GM23338 (cell line): ENCODE measurements around the gene TAOK1. TPM values are rescaled to one million over a fixed set of nuclear protein-coding genes. Genes with fewer than 3 reads are reported as not detected.

Experiments used
- ATAC-seq: fragments of 200-7000 bp; cut with Tn5 transposase; 3 replicates; pipeline ENCODE4 v1.9.1; 2020
- DNase-seq: peaks from one replicate; pipeline ENCODE4 v3.0.0-alpha.2; 2015; ENCODE audit warnings: low spot score
- H2AFZ ChIP-seq: fragments of 200-600 bp; sonication (generic); 2 replicates; pipeline ENCODE4 v1.8.0; 2016; ENCODE audit warnings: antibody characterized with exemption, mild to moderate bottlenecking, moderate library complexity
- H3F3A ChIP-seq: fragments of 200-600 bp; sonication (generic); replicated peaks from 2 replicates; pipeline ENCODE4 v1.8.0; 2017; ENCODE audit warnings: antibody characterized with exemption, mixed run types, low read depth
- H3K27ac ChIP-seq: fragments of 200-600 bp; sonication (generic); 2 replicates; pipeline ENCODE4 v1.6.1; 2016; ENCODE audit warnings: low read depth
- H3K27me3 ChIP-seq: fragments of 200-600 bp; sonication (generic); 2 replicates; pipeline ENCODE4 v1.8.0; 2016; ENCODE audit warnings: mild to moderate bottlenecking, mixed run types, moderate library complexity; ENCODE audit not compliant: insufficient read depth
- H3K36me3 ChIP-seq: fragments of 200-600 bp; sonication (generic); 2 replicates; pipeline ENCODE4 v1.8.0; 2016; ENCODE audit warnings: mild to moderate bottlenecking; ENCODE audit not compliant: insufficient read depth
- H3K4me1 ChIP-seq: fragments of 200-600 bp; sonication (generic); 2 replicates; pipeline ENCODE4 v1.8.0; 2016; ENCODE audit warnings: mild to moderate bottlenecking, moderate library complexity; ENCODE audit not compliant: insufficient read depth
- H3K4me2 ChIP-seq: fragments of 200-600 bp; sonication (generic); 2 replicates; pipeline ENCODE4 v1.7.1; 2017; ENCODE audit warnings: mixed run types
- H3K4me3 ChIP-seq: fragments of 200-600 bp; sonication (generic); 2 replicates; pipeline ENCODE4 v1.6.1; 2016; ENCODE audit warnings: mixed run types
- H3K79me2 ChIP-seq: fragments of 200-600 bp; sonication (generic); replicated peaks from 2 replicates; pipeline ENCODE4 v1.8.0; 2017; ENCODE audit warnings: mild to moderate bottlenecking; ENCODE audit not compliant: insufficient read depth
- H3K9me2 ChIP-seq: fragments of 200-600 bp; sonication (generic); 2 replicates; pipeline ENCODE4 v1.8.0; 2017; ENCODE audit not compliant: insufficient read depth
- H4K20me1 ChIP-seq: fragments of 200-600 bp; sonication (generic); replicated peaks from 2 replicates; pipeline ENCODE4 v1.8.0; 2017; ENCODE audit warnings: mild to moderate bottlenecking; ENCODE audit not compliant: insufficient read depth
- H3K27ac Mint-ChIP-seq: 2 replicates; pipeline ENCODE4 v1.8.0; 2020; ENCODE audit warnings: inconsistent platforms, mild to moderate bottlenecking, moderate library complexity, mixed read lengths
- H3K27me3 Mint-ChIP-seq: 3 replicates; pipeline ENCODE4 v1.8.0; 2022; ENCODE audit warnings: low read depth, mild to moderate bottlenecking, moderate library complexity, mixed read lengths, inconsistent platforms; ENCODE audit not compliant: insufficient read depth, poor library complexity
- H3K36me3 Mint-ChIP-seq: 3 replicates; pipeline ENCODE4 v1.8.0; 2021; ENCODE audit warnings: low read depth, mild to moderate bottlenecking, inconsistent platforms, moderate library complexity, mixed read lengths
- H3K4me1 Mint-ChIP-seq: 3 replicates; pipeline ENCODE4 v1.8.0; 2020; ENCODE audit warnings: mild to moderate bottlenecking, inconsistent platforms, mixed read lengths
- H3K4me3 Mint-ChIP-seq: 3 replicates; pipeline ENCODE4 v1.8.0; 2021; ENCODE audit warnings: moderate library complexity, mild to moderate bottlenecking, inconsistent platforms, mixed read lengths
- H3K9me3 Mint-ChIP-seq: 3 replicates; pipeline ENCODE4 v1.8.0; 2020; ENCODE audit warnings: moderate library complexity, mild to moderate bottlenecking, inconsistent platforms, mixed read lengths
- CTCF ChIP-seq, 2 experiments: fragments of 200-600 bp in 1 of 2; sonication (generic) in 1 of 2; conservative IDR thresholded peaks; 2 replicates each; pipeline versions ENCODE4 v1.5.1 to v1.6.1; 2016 to 2017; ENCODE audit warnings: antibody characterized with exemption in 2 of 2, low read depth in 2 of 2, mild to moderate bottlenecking in 2 of 2, moderate library complexity in 1 of 2
- ETS1 ChIP-seq: IDR thresholded peaks from 2 replicates; pipeline ENCODE4 v1.6.1; 2016; ENCODE audit warnings: antibody characterized with exemption
- JUNB ChIP-seq: IDR thresholded peaks from one replicate; pipeline ENCODE4 v1.6.1; 2016; ENCODE audit warnings: antibody characterized with exemption; ENCODE audit not compliant: unreplicated experiment
- REST ChIP-seq: IDR thresholded peaks from one replicate; pipeline ENCODE4 v1.6.1; 2018; ENCODE audit warnings: antibody characterized with exemption; ENCODE audit not compliant: unreplicated experiment
- ZNF331 ChIP-seq: fragments of 250-450 bp; sonication (Bioruptor Pico); IDR thresholded peaks from 2 replicates; pipeline ENCODE4 v1.5.0; 2020; ENCODE audit warnings: low read depth, mild to moderate bottlenecking, moderate library complexity
- ZNF462 ChIP-seq: fragments of 250-450 bp; sonication (Bioruptor Pico); IDR thresholded peaks from 2 replicates; pipeline ENCODE4 v1.5.0; 2020; ENCODE audit warnings: mild to moderate bottlenecking, moderate library complexity
- polyA plus RNA-seq: library from polyadenylated mRNA; unstranded; fragments of >200 nt; fragmentation: Nextera tagmentation; extraction: Ambion mirVana; gene quantifications from 2 replicates; pipeline ENCODE4 v1.2.1, GENCODE V29; 2016
- total RNA-seq: library from RNA; depleted of rRNA; stranded (reverse); fragments of >200 nt; shearing (Covaris generic); gene quantifications from 2 replicates; pipeline ENCODE4 v1.2.3, GENCODE V29; 2014

Gene TAOK1
- total and polyA plus RNA-seq, 2 experiments from 2014 or later, result 19.4 to 69.8 TPM

- TF ChIP-seq ZNF462 (CRISPR knock-in tag) (no peak), ZNF331 (CRISPR knock-in tag) (no peak), ETS1 (peak; percentile 48; the same call in 1 of the 2 replicates)
Observed at GRCh38 chr17:29592850-29593551, 202.8 kb downstream of the TAOK1 start, which contains the start of gene ANKRD13B (continued).

GRCh38 chr17:29593591-29594518 lies 203.7 kb downstream of the TAOK1 start:
- Mint-ChIP-seq H3K9me3 (no peaks in the 10 kb centered on the region), H3K27ac (no peak overlapping the region), H3K4me1 (peaks cover 47% of the 10 kb centered on the region), H3K4me3 (peak overlapping the region; percentile 77), H3K27me3 (peaks cover 30% of the 10 kb centered on the region), H3K36me3 (no peaks in the 10 kb centered on the region)
- H3K4me3 ChIP-seq, result peak overlapping the region; percentile 86
- no peaks in the 10 kb centered on the region for H3K36me3 ChIP-seq
- H3K4me1 ChIP-seq, result peaks cover 50% of the 10 kb centered on the region
- H3K27me3 ChIP-seq, result peaks cover 12% of the 10 kb centered on the region
- H3K79me2 ChIP-seq, result peaks cover 10% of the 10 kb centered on the region
- ATAC-seq, result peak; percentile 26
- H3K9me2 ChIP-seq, result no peaks in the 10 kb centered on the region
- H2AFZ ChIP-seq, result peak overlapping the region; percentile 47; the same call in 1 of the 2 replicates
- H4K20me1 ChIP-seq, result peaks cover 7% of the 10 kb centered on the region; the same call in 1 of the 2 replicates
- TF ChIP-seq REST (peak; percentile 85), CTCF (conservative IDR thresholded peaks at IDR 0.05; ENCODE audit: low read depth in 2 of 2) (peak; percentile 25 to 74; a peak in 3 of 4 replicates), ZNF331 (CRISPR knock-in tag) (no peak), JUNB (no peak)
- peaks cover 20% of the 10 kb centered on the region for H3F3A ChIP-seq
- H3K4me2 ChIP-seq, result peak overlapping the region; percentile 90
- peak; percentile 94 for DNase-seq
- H3K27ac ChIP-seq, result no peak overlapping the region
